Sigmoid colon (tissue), 3 donors: ENCODE data around the gene P2RY11.

ENCODE experiments used
- POLR2A ChIP-seq, 2 donors: fragments of 450-650 bp; IDR thresholded peaks; one replicate each; pipeline ENCODE4 v1.6.1; 2016; ENCODE audit warnings: antibody characterized with exemption in 2 of 2, mild to moderate bottlenecking in 2 of 2, moderate library complexity in 2 of 2
- TF ChIP-seq, protein P1 (sequence below), 4 experiments: fragments of 450-650 bp in 3 of 4; fragments of 200-600 bp in 1 of 4; IDR thresholded peaks; one replicate each; pipeline ENCODE4 v1.5.1; 2016 to 2019; ENCODE audit warnings: antibody characterized with exemption in 4 of 4, mild to moderate bottlenecking in 3 of 4, moderate library complexity in 2 of 4

DNA sequence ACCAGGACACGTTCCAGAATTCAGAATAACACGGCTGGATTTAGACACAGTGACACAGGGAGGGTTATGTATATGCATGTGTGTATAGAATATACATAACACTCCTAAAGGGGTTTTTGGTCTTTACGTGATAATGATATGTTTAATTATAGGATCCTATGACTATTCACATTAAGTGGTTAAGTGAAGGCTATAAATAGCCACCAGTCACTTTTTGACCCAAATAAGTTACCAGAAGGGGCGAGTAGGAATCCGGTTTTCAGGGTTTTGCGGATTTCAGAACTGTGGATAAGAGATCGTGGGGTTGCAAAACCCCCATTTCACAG, 15.9 kb upstream of the P2RY11 start:
- TF ChIP-seq, protein P1, sequence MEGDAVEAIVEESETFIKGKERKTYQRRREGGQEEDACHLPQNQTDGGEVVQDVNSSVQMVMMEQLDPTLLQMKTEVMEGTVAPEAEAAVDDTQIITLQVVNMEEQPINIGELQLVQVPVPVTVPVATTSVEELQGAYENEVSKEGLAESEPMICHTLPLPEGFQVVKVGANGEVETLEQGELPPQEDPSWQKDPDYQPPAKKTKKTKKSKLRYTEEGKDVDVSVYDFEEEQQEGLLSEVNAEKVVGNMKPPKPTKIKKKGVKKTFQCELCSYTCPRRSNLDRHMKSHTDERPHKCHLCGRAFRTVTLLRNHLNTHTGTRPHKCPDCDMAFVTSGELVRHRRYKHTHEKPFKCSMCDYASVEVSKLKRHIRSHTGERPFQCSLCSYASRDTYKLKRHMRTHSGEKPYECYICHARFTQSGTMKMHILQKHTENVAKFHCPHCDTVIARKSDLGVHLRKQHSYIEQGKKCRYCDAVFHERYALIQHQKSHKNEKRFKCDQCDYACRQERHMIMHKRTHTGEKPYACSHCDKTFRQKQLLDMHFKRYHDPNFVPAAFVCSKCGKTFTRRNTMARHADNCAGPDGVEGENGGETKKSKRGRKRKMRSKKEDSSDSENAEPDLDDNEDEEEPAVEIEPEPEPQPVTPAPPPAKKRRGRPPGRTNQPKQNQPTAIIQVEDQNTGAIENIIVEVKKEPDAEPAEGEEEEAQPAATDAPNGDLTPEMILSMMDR (IDR thresholded peaks at IDR 0.05) = no peak
- TF ChIP-seq POLR2A (IDR thresholded peaks at IDR 0.05) = no peak
